Heart right ventricle (tissue), 16 donors: ENCODE results near the gene KRTAP12-1. TPM values are rescaled to one million over a fixed set of nuclear protein-coding genes. Genes with fewer than 3 reads are reported as not detected.

ENCODE experiments used
- ATAC-seq, 8 donors: fragments of 200-7000 bp; cut with Tn5 transposase; one replicate each; pipeline ENCODE4 v1.9.1; 2020; ENCODE audit warnings: mild to moderate bottlenecking in 8 of 8, moderate library complexity in 8 of 8, moderate number of reproducible peaks in 1 of 8
- DNase-seq, 2 donors: peaks; one replicate each; pipeline ENCODE4 v3.0.0-alpha.2; 2020
- H3K27ac ChIP-seq, 10 donors: fragments of 200-600 bp; sonication (generic) in 2 of 10; one replicate each; pipeline versions ENCODE4 v1.5.0 to v1.8.0; 2020 to 2022; ENCODE audit warnings: mild to moderate bottlenecking in 3 of 10
- H3K27me3 ChIP-seq, 7 donors: fragments of 200-600 bp; one replicate each; pipeline ENCODE4 v1.8.0; 2021 to 2022; ENCODE audit warnings: mild to moderate bottlenecking in 2 of 7
- H3K36me3 ChIP-seq, 9 donors: fragments of 200-600 bp; sonication (generic) in 1 of 9; one replicate each; pipeline versions ENCODE4 v1.5.0 to v1.8.0; 2020 to 2022; ENCODE audit warnings: mild to moderate bottlenecking in 2 of 9
- H3K4me1 ChIP-seq, 9 donors: fragments of 200-600 bp; sonication (generic) in 1 of 9; one replicate each; pipeline versions ENCODE4 v1.5.0 to v1.8.0; 2020 to 2022; ENCODE audit warnings: mild to moderate bottlenecking in 4 of 9
- H3K4me3 ChIP-seq, 10 donors: fragments of 200-600 bp; sonication (generic) in 2 of 10; one replicate each; pipeline versions ENCODE4 v1.5.0 to v1.8.0; 2020 to 2022; ENCODE audit warnings: mild to moderate bottlenecking in 7 of 10, moderate library complexity in 2 of 10
- H3K9me3 ChIP-seq, 11 donors: fragments of 200-600 bp in 10 of 11; sonication (generic) in 2 of 11; one replicate each; pipeline versions ENCODE4 v1.5.0 to v1.8.0; 2013 to 2022; ENCODE audit warnings: mild to moderate bottlenecking in 2 of 11, control low read depth in 1 of 11, moderate library complexity in 1 of 11
- CTCF ChIP-seq, 9 donors: fragments of 200-600 bp; sonication (generic) in 2 of 9; IDR thresholded peaks; one replicate each; pipeline versions ENCODE4 v1.5.0 to v1.8.0; 2021 to 2022; ENCODE audit warnings: antibody characterized with exemption in 9 of 9, mild to moderate bottlenecking in 5 of 9, moderate library complexity in 1 of 9
- WGBS, 2 donors: extraction: QIAGEN DNeasy Blood & Tissue Kit; methylation state at CpG; one replicate each; pipeline ENCODE4 v1.1.7; 2013; ENCODE audit warnings: inconsistent platforms in 1 of 2; 5-methylcytosine and 5-hydroxymethylcytosine counted together
- intact Hi-C, 10 donors: fragments of 100-400 bp; cut with DNase I; formaldehyde crosslinking; loops; one replicate each; pipeline versions ENCODE4 v1.11.1 to v1.14.2; 2022
- polyA plus RNA-seq, 2 donors: library from polyadenylated mRNA; stranded (reverse); fragments of 200-250 nt; gene quantifications; one replicate each; pipeline ENCODE4 v1.2.3, GENCODE V29; 2013
- total RNA-seq, 10 donors: library from RNA; stranded (reverse); fragmentation: NEBNext Ultra II Directional in 3 of 10; extraction: Animal tissue kit (Norgen Biotek cat#: 25700) in 3 of 10; gene quantifications; one replicate each; pipeline versions ENCODE4 v1.2.1 to v1.2.4, GENCODE V29; 2021 to 2023
- donor health status: Arrhythmogenic right ventricular cardiomyopathy.
- donor health status: ischemic (EF 13 %, LVEDD 7.1; RV severe dilation, severe dysfunction).
- donor health status: healthy with polysubstance abuse.
- donor health status: DM: no; HTN: yes; CAD: no.
- donor health status: DM: no; HTN: no; CAD: no.
- donor health status: ischemic (EF 25% LVEDD 6.9; RV normal size, moderate dysfunction).
- donor health status: ischemic (EF 25% LVEDD 5.7; RV mildly dilated, moderate dysfunction).
- donor health status: healthy.
- donor health status: DM: yes; HTN: yes; CAD: no.
- donor health status: Ischemic cardiomyopathy.
- donor health status: ischemic (EF 35%, LVEDD 5.7; RV mildly dilated, moderate dysfunction).
- donor health status: nonischemic (EF 11% LVEDD 7.7; RV severe dilation, severe dysfunction).
- donor health status: DM: yes; HTN: yes; CAD: no.
- donor health status: PGD.
- donor health status: ischemic (EF 29% LVEDD 5.4; RV normal size, mild dysfunction).
- donor health status: nonischemic (EF 23%, LVEDD 6.1; RV moderate dilation, normal function).

Gene KRTAP12-1
- total and polyA plus RNA-seq, 12 donors: not detected

GRCh38 chr21:44682580-44683151 lies 703 bp upstream of the KRTAP12-1 start:
- Histone ChIP-seq H3K9me3 (peaks cover 0 to 7% (median 0%) of the 10 kb centered on the region in 11 donors), H3K27me3 (peaks cover 0 to 34% (median 16%) of the 10 kb centered on the region in 7 donors), H3K4me1 (no peaks in the 10 kb centered on the region), H3K4me3 (no peak overlapping the region), H3K27ac (no peak overlapping the region), H3K36me3 (no peaks in the 10 kb centered on the region)
- intact Hi-C loops: no loop called here
- no peak for DNase-seq
- TF ChIP-seq CTCF (IDR thresholded peaks at IDR 0.05): no peak
- WGBS, 2 donors: 75% methylated on average over 15 of the region's 15 CpGs
- no peak for ATAC-seq

- TF ChIP-seq CTCF (IDR thresholded peaks at IDR 0.05): no peak
- Histone ChIP-seq H3K27ac (no peak overlapping the region), H3K4me3 (no peak overlapping the region), H3K4me1 (no peaks in the 10 kb centered on the region), H3K9me3 (peaks cover 0 to 7% (median 0%) of the 10 kb centered on the region in 11 donors), H3K36me3 (no peaks in the 10 kb centered on the region), H3K27me3 (peaks cover 0 to 20% (median under 1%) of the 10 kb centered on the region in 7 donors)
- intact Hi-C loops: no loop called here
- ATAC-seq: no peak
- 69 to 77% methylated on average over 11 of the region's 11 CpGs for WGBS, 2 donors
- no peak for DNase-seq
Observed at GRCh38 chr21:44681152-44681551, 811 bp downstream of the KRTAP12-1 start.

- WGBS, 2 donors: 90 to 94% methylated on average over 13 of the region's 13 CpGs
- peaks cover 0 to 18% (median 6%) of the 10 kb centered on the region in 11 donors for H3K9me3 ChIP-seq
- H3K36me3 ChIP-seq: no peaks in the 10 kb centered on the region
- peaks cover 0 to 9% (median 0%) of the 10 kb centered on the region in 7 donors for H3K27me3 ChIP-seq
- H3K4me3 ChIP-seq: no peak overlapping the region
- intact Hi-C loops: no loop called here
- H3K27ac ChIP-seq: no peak overlapping the region
- no peaks in the 10 kb centered on the region for H3K4me1 ChIP-seq
- TF ChIP-seq CTCF (IDR thresholded peaks at IDR 0.05): no peak
- ATAC-seq (no peak), DNase-seq (no peak)
Observed at GRCh38 chr21:44677881-44678280, 4.1 kb downstream of the KRTAP12-1 start.

DNA sequence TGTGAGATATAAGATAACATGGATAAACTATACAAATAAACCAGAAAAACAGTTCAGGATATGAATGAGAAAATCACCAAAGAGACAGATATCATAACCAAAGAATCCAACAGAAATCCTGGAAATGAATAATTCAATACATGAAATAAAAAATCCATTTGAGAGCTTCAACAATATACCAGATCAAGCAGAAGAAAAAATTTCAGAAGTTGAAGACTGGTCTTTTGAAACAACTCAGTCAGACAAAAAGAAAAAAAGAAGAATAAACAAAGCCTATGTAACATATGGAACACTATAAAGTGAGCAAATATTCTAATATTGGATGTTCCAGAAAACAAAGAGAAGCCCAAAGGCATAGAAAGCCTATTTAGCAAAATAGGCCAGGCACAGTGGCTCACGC lies 10.1 kb downstream of the KRTAP12-1 start:
- H3K4me1 ChIP-seq: no peaks in the 10 kb centered on the region
- no peak overlapping the region for H3K4me3 ChIP-seq
- peaks cover 0 to 57% (median 25%) of the 10 kb centered on the region in 11 donors for H3K9me3 ChIP-seq
- TF ChIP-seq CTCF (IDR thresholded peaks at IDR 0.05): no peak
- 88 to 100% methylated on average over 1 of the region's 1 CpG for WGBS, 2 donors
- no peaks in the 10 kb centered on the region for H3K36me3 ChIP-seq
- intact Hi-C loops: no loop called here
- no peak for DNase-seq
- peaks cover 0 to 3% (median 0%) of the 10 kb centered on the region in 7 donors for H3K27me3 ChIP-seq
- no peak for ATAC-seq
- no peak overlapping the region for H3K27ac ChIP-seq
